Neutrophil (primary cell): ENCODE data around the gene CACNA1C.

Experiments used
- H3K27ac ChIP-seq: fragments of 200-600 bp; sonication (generic); 2 replicates; pipeline ENCODE4 v1.5.1; 2016; ENCODE audit warnings: mild to moderate bottlenecking, moderate library complexity
- H3K27me3 ChIP-seq: fragments of 200-600 bp; sonication (generic); 2 replicates; pipeline ENCODE4 v1.6.0; 2016; ENCODE audit warnings: mild to moderate bottlenecking
- H3K36me3 ChIP-seq: fragments of 200-600 bp; sonication (generic); 2 replicates; pipeline ENCODE4 v1.5.1; 2017
- H3K4me1 ChIP-seq, 2 experiments: fragments of 200-600 bp in 1 of 2; sonication (generic) in 1 of 2; 1 replicate in 1 of 2; 2 replicates in 1 of 2; pipeline versions ENCODE4 v1.5.1 to v1.6.1; 2013 to 2016; ENCODE audit warnings: low read depth in 1 of 2, low read length in 1 of 2, mild to moderate bottlenecking in 1 of 2, moderate library complexity in 1 of 2; ENCODE audit not compliant: control insufficient read depth in 1 of 2, insufficient read depth in 1 of 2
- H3K4me3 ChIP-seq, 2 experiments: fragments of 200-600 bp in 1 of 2; sonication (generic) in 1 of 2; 1 replicate in 1 of 2; 2 replicates in 1 of 2; pipeline ENCODE4 v1.5.1; 2013 to 2016; ENCODE audit warnings: low read depth in 1 of 2, low read length in 1 of 2, mild to moderate bottlenecking in 1 of 2, moderate library complexity in 1 of 2
- H3K9me3 ChIP-seq: fragments of 200-600 bp; sonication (generic); 2 replicates; pipeline ENCODE4 v1.5.1; 2016
- CTCF ChIP-seq: fragments of 200-600 bp; sonication (generic); IDR thresholded peaks from 2 replicates; pipeline ENCODE4 v1.5.1; 2016; ENCODE audit warnings: antibody characterized with exemption

The CACNA1C gene

GRCh38 chr12:2151391-2151790 lies 98.6 kb downstream of the CACNA1C start:
- Histone ChIP-seq H3K27me3 (no peaks in the 10 kb centered on the region), H3K27ac (no peak overlapping the region), H3K36me3 (no peaks in the 10 kb centered on the region), H3K4me1 (no peaks in the 10 kb centered on the region), H3K9me3 (no peaks in the 10 kb centered on the region), H3K4me3 (no peak overlapping the region)
- TF ChIP-seq CTCF: no peak

GRCh38 chr12:2152134-2152533 lies 99.3 kb downstream of the CACNA1C start:
- no peaks in the 10 kb centered on the region for H3K27me3 ChIP-seq
- H3K9me3 ChIP-seq: no peaks in the 10 kb centered on the region
- no peak overlapping the region for H3K27ac ChIP-seq
- no peaks in the 10 kb centered on the region for H3K36me3 ChIP-seq
- no peaks in the 10 kb centered on the region for H3K4me1 ChIP-seq
- no peak for TF ChIP-seq CTCF
- no peak overlapping the region for H3K4me3 ChIP-seq

- no peak overlapping the region for H3K27ac ChIP-seq
- no peaks in the 10 kb centered on the region for H3K36me3 ChIP-seq
- no peaks in the 10 kb centered on the region for H3K27me3 ChIP-seq
Measured at GRCh38 chr12:2154050-2154449, 101.3 kb downstream of the CACNA1C start.

GRCh38 chr12:2154521-2154920 lies 101.7 kb downstream of the CACNA1C start:
- no peaks in the 10 kb centered on the region for H3K27me3 ChIP-seq
- no peaks in the 10 kb centered on the region for H3K9me3 ChIP-seq
- H3K4me1 ChIP-seq: no peaks in the 10 kb centered on the region
- no peaks in the 10 kb centered on the region for H3K36me3 ChIP-seq
- no peak overlapping the region for H3K4me3 ChIP-seq
- TF ChIP-seq CTCF: no peak
- no peak overlapping the region for H3K27ac ChIP-seq

More at GRCh38 chr12:2154050-2154449, 101.3 kb downstream of the CACNA1C start:
- H3K9me3 ChIP-seq: no peaks in the 10 kb centered on the region
- H3K4me1 ChIP-seq: no peaks in the 10 kb centered on the region
- TF ChIP-seq CTCF: no peak
- H3K4me3 ChIP-seq: no peak overlapping the region

- H3K36me3 ChIP-seq: no peaks in the 10 kb centered on the region
- H3K27me3 ChIP-seq: no peaks in the 10 kb centered on the region
- no peaks in the 10 kb centered on the region for H3K9me3 ChIP-seq
- H3K4me1 ChIP-seq: no peaks in the 10 kb centered on the region
- no peak for TF ChIP-seq CTCF
- no peak overlapping the region for H3K27ac ChIP-seq
- no peak overlapping the region for H3K4me3 ChIP-seq
Measured at GRCh38 chr12:2156333-2156732, 103.5 kb downstream of the CACNA1C start.

GRCh38 chr12:2160043-2160442 lies 107.3 kb downstream of the CACNA1C start:
- Histone ChIP-seq H3K36me3 (no peaks in the 10 kb centered on the region), H3K4me3 (no peak overlapping the region), H3K9me3 (no peaks in the 10 kb centered on the region), H3K27ac (no peak overlapping the region), H3K4me1 (no peaks in the 10 kb centered on the region), H3K27me3 (no peaks in the 10 kb centered on the region)
- TF ChIP-seq CTCF: no peak
